HG02623 (cell line): ENCODE data around the gene RAB11B.
"Not testable (repeated sequence)": the region's sequence is repeated elsewhere in the genome, so short reads cannot be mapped to it uniquely, and the experiment has no call there.

Experiments
- ATAC-seq: cut with Tn5 transposase; IDR thresholded peaks from one replicate; pipeline ENCODE4 v1.9.1; 2021; ENCODE audit warnings: moderate library complexity; ENCODE audit not compliant: unreplicated experiment

RAB11B gene

DNA sequence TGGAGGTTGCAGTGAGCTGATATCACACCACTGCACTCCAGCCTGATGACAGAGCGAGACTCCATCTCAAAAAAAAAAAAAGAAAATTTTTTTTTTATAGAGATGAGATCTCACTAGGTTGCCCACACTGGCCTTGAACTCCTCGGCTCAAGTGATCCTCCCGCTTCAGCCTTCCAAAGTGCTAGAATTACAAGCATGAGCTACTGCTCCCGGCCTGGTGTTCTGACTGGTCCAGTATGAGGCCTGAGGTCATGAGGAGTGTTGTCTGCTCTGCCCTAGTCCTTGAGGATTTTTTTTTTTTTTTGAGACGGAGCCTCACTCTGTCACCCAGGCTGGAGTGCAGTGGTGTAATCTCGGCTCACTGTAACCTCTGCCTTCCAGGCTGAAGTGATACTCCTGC, 35.2 kb downstream of the RAB11B start:
- ATAC-seq: not testable (repeated sequence)

DNA sequence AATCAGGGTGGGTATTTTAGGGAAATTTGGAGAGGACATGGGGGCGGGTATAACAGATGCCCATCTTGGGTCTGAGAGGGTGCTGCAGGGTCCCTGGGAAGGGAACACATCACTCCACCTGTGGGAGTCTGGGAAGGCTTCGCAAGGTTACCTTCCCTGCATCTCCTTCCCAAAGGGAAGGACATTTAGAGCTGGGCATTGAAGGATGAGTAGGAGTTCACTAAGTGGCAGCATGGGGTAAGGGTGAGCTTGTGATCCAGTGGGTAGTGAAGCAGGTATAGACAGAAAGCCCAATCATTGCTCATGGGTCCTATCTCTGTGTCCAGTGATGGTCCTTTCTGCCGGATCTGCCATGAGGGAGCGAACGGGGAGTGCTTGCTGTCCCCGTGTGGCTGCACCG, 36.1 kb downstream of the RAB11B start:
- ATAC-seq: no peak

DNA sequence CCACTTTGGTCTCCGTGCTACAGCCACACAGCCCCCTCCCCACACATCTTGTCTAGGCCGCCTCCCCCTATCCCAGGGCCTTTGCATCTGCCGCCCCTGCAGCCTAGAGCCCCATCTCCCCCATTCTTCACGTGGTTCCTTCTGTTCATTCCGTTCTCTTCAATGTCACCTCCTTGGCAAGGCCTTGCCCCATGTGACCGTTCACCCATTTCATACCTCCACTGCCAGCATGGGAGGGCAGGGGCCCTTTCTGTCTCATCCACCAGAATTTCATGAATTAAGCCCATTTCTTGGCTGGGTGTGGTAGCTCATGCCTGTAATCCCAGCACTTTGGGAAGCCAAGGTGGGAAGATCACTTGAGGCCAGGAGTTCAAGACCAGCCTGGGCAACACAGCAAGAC, 38.9 kb downstream of the RAB11B start:
- ATAC-seq: no peak

DNA sequence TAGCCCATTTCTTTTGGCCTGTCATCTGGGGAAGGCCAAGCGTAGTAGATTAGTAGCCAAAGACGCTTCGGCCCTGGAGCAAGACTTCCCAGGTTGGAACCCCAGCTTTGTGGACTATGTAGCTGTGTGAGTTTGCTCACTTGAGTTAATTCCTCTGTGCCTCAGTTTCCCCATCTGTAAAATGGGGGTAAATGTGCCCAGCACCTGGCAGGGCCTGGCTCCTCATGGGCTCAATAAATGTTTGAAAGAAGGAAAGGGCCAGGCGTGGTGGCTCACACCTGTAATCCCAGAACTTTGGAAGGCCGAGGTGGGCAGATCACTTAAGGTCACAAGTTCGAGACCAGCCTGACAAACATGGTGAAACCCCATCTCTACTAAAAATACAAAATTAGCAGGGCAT, 39.7 kb downstream of the RAB11B start:
- no peak for ATAC-seq

DNA sequence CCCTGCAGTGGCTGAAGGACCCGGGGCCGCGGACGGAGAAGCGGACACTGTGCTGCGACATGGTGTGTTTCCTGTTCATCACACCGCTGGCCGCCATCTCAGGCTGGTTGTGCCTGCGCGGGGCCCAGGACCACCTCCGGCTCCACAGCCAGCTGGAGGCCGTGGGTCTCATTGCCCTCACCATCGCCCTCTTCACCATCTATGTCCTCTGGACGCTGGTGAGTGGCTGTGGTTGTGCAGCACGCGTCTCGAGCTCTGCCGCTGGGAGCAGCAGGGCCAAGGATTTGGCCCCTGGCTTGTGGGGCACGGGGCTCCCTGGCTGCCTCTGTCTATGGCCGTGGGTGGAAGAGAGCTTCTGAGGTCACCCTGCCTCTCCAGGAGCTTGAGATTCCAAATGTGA, 40.5 kb downstream of the RAB11B start:
- no peak for ATAC-seq

DNA sequence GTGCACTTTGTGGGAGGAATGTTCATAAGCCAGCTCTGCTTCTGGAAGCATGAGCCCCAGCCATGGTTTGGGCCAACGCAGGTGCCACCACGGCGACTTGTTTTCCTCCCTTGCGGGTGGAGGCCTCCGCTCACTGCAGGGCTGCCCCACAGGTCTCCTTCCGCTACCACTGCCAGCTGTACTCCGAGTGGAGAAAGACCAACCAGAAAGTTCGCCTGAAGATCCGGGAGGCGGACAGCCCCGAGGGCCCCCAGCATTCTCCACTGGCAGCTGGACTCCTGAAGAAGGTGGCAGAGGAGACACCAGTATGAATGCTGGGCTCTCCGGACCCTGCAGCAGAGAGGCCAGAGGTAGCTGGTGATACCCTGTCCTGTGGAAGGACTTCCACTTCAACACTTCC, 48.1 kb downstream of the RAB11B start:
- ATAC-seq: no peak

DNA sequence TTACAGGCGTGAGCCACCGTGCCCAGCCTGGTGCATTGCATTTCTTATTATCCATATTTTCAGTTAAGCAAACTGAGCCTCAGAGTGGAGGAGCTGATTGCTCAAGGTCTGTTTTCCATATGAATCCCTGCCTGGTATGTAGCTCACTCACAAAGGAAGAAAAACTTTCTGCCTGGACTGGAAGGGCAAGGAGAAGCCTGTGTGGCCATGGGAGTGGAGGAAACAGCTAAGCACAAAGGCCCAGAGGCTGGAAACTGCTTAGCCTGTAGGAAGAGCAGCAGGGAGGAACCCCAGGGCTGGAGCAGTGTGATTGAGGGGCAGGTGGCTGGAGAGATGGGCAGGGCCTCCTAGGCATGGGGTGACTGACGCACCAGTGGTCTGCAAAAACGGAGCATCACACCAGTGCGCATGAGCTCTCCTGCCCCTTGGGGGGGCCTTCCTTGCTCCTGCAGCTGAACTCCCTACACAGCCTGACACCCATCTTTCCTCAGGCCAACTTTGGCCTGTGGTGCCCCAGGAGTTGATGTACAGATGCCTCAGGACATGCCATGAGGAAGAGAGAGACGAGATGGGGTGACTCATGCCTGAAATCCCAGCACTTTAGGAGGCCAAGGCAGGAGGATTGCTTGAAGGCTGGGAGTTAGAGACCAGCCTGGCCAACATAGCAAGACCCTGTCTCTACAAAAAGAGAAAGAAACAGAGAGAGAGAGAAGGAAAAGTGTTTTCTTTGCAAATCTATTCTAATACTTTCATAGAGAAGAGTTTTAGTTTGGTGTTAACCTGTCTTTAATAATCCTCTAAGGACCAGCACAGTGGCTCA, 51.8 kb downstream of the RAB11B start:
- ATAC-seq: no peak

DNA sequence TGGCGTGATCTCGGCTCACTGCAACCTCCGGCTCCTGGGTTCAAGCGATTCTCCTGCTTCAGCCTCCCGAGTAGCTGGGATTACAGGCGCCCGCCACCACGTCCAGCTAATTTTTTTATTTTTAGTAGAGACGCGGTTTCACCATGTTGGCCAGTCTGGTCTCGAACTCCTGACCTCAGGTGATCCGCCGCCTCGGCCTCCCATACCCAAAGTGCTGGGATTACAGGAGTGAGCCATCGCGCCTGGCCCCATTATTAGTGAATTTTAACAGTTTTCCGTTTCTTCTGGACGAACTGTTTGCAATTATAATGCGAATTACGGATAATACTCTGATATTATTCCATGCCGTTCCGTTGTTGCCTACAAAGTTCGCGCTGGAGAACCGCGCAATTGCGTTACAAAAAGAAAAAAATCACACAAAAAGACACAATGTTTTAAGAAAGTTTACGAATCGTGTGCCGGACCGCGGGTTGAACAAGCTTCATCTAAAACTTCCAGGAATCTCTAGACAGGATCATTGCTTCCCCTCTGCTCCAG, 54.0 kb downstream of the RAB11B start:
- not testable (repeated sequence) for ATAC-seq

DNA sequence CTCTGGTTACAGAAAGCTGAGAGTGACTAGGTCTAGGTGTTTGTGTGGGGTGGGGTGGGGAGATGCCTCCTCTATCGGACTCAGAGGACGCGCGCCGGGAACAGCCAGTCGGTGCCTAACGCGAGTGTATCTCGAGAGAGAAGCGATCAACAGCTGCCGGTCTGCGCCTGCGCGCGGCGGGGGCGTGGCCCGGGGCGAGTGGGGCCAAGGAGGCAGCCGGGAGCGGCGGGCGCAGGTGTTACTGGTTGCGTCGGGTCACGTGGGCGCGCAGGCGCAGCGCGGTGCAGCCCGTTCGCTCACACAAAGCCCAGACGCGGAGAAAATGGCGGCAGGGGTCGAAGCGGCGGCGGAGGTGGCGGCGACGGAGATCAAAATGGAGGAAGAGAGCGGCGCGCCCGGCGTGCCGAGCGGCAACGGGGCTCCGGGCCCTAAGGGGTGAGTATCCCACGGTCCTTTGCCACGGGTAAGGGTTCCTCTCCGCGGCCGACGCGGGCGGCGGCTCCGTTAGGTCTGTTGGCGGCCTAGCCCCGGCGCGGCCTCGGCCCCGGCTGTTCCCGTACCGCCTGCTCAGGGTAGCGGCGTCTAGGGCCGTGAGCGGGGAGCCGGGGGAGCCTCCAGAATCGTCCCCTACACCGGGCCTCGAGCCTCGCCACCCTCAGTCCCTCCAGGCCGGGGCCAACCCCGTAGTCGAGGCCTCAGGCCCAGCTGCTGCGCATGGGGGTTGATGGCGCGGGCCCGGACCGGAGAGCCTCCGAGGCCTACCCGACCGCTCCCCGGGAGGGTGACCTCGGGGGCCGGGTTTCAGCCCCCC, 54.7 kb downstream of the RAB11B start, which contains the start of gene HNRNPM:
HNRNPM (plus strand) TSS at position 299 of the 811 bp plus-strand sequence; CDS start at position 323, 24 bp downstream.
- peak; percentile 90 for ATAC-seq

DNA sequence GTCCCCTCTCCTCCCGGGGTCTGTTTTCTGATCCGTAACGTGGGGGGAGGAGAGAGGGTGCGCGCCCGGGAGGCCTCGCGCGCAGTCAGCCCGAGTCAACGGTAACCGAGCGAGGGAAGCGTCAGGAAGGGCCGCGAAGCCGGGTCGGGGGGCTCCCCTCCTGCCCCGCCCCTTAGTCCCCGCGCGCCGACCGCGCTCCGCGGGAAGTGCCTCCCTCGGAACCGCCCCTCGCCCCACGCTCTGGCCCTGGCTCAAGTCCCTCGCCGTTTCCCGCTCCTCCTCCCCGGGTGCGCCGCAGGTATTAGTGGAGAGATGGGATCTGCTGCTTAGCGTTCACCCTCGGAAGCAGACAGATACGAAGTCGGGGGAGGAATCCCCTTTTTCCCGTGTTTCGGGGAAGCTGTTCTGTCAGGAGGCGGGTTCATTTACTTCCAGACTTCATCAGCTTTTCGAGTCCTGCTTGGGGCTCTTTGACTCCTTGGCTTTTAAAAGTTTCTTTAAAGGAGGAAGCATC, 55.4 kb downstream of the RAB11B start:
- ATAC-seq: peak; percentile 26

DNA sequence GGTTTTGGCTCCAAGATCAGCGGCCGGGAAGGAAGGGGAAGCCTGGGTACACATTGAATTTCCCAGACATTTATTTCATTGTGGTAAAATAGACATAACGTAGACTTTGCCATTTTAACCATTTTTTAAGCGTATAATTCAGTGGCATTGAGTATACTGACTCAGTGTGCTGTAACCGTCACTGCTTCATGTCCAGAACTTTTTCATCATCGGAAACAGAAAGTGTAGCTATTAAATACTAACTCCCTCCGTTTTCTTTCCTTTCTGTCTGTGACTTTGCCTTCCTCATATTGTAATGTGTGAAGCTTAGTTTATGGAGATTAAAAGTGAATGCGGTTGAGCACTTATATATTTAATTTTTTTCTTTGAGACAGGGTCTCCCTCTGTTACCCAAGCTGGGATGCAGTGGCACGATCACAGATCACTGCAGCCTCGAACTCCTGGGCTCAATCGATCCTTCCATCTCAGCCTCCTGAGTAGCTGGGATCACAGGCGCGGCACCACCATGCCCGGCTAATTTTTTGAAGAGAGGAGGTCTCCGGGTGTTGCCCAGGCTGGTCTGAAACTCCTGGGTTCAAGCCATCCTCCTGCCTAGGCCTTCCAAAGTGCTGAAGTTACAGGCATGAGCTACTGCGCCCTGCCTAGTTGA, 56.0 kb downstream of the RAB11B start:
- no peak for ATAC-seq

DNA sequence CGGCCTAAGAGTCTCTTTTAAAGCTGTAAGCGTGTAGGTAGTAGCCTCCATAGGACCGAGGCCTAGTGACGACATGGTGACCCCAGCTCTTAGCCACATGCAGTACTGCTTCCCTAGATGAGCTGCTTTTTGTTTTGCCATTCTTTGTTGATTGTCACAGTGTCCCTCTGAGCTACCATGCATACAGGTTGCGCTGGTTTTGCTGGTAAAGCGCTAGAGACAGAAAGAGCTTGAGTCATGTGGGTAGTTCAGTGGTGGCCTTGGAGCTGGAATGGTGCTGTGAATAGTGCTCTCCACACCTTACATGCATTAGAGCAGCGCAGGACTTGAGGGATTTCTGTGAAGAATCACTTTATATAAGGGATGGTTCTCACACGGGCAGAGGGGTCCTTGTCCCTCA, 59.7 kb downstream of the RAB11B start:
- ATAC-seq: no peak

DNA sequence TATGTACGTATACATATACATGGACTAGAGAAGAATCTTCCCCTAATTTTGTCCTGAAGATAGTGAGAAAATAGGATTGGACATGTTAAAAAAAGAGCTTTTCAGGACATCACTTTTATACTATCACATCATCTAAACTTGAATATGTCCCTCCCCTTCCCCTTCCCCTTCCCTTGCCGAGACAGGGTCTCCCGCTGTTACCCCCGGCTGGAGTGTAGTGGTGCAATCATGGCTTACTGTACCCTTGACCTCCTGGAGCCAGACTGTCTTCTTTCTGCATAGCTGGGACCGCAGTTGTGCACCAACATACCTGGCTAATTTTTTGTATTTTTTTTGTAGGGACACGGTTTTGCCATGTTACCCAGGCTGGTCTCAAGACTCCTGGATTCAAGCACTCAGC, 61.2 kb downstream of the RAB11B start:
- ATAC-seq: no peak

DNA sequence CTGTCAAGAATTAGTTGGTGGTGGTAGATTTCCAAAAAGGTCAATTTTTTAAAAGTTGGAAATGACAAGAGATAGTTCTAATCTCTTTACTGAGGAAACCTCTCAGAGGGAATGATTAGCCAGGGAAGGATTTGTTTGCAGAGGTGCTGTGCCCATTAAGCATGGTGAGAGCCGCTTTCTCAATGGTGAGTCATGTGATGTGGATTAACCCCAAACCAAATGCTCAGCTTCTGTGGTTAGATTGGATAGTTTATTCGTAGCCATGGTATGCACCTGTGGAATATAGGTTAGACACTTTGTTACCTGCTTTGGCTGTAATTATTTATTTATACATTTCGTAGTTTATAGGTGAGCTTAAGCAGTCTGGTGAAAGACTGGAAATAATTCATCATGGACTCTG, 61.7 kb downstream of the RAB11B start:
- ATAC-seq: no peak

DNA sequence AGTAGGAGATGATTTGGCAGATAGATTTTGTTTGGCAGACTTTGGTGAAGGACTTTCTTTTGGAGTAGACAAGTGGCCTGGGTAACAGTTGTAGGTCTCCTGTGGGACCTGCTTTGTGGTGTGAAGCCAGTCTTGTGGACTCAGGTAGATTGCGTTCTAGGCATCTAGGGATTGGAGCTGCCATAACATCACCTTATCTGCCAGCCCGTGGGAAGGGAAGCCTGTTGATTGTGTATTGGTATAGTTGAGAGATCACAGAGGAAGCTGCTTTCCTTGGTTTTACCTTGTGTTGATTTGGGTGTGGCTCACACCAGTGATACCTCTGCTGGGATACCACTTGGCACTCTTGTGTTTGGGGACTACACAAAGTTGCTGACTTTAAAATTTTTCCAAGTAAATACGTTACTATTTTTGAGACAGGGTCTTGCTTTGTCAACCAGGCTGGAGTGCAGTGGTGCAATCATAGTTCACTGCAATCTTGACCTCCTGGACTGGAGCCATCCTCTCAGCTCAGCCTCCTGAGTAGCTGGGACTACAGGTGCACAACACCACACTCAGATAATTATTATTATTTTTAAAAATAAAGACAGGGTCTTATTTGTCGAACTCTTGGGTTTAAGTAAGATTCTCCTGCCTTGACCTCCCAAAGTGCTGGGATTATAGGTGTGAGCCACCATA, 62.4 kb downstream of the RAB11B start:
- ATAC-seq: no peak

DNA sequence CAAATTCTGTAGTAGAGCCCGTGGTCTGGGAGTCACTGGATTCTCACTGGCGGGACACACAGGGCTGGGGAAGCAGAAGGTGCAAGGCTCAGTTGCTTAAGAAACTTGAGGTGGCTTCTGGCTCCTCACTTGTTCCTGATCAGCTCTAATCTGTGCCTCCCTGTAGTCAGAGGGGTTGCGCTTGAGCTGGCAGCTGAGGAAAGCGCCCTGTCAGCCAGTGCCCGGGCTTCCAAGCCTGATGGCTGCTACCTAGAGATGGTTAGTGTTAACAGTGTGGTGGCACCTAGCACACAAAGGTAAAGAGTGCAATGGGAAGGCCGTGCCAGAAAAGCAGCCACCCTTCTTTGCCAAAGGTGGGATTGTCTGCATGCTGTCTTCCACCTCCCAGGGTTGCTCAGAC, 63.5 kb downstream of the RAB11B start:
- ATAC-seq: no peak
